OCI-LY3 (cell line): Measurements from ENCODE around the gene ABI2.
"Not testable (repeated sequence)": the region's sequence is repeated elsewhere in the genome, so short reads cannot be mapped to it uniquely, and the experiment has no call there.

Experiments
- H2AFZ ChIP-seq: fragments of 200-600, 300-600 bp; shearing (Covaris generic); 2 replicates; pipeline ENCODE4 v1.6.0; 2014; ENCODE audit warnings: antibody characterized with exemption, low read depth, low read length
- H3K27ac ChIP-seq: fragments of 200-600, 300-600 bp; sonication (generic); 2 replicates; pipeline ENCODE4 v1.5.1; 2014; ENCODE audit warnings: mild to moderate bottlenecking, low read length, moderate library complexity, mixed read lengths
- H3K27me3 ChIP-seq: fragments of 200-600, 300-600 bp; sonication (generic); 2 replicates; pipeline ENCODE4 v1.6.1; 2014; ENCODE audit warnings: low read depth, low read length, mixed read lengths
- H3K36me3 ChIP-seq: fragments of 200-600, 300-600 bp; sonication (generic); replicated peaks from 2 replicates; pipeline ENCODE3; 2014; ENCODE audit warnings: low read depth, low read length, mixed read lengths
- H3K4me1 ChIP-seq: fragments of 300-600, 200-600 bp; sonication (generic); 2 replicates; pipeline ENCODE4 v1.6.1; 2014; ENCODE audit warnings: low read length, mixed read lengths
- H3K4me2 ChIP-seq: fragments of 200-600, 300-600 bp; sonication (generic); 2 replicates; pipeline ENCODE4 v1.6.1; 2014; ENCODE audit warnings: low read length, mixed read lengths
- H3K4me3 ChIP-seq: fragments of 300-600, 200-600 bp; sonication (generic); 2 replicates; pipeline ENCODE4 v1.5.1; 2014; ENCODE audit warnings: antibody characterized with exemption, mild to moderate bottlenecking, low read length, moderate library complexity
- H3K79me2 ChIP-seq: fragments of 300-600, 200-600 bp; shearing (Covaris generic); 2 replicates; pipeline ENCODE4 v1.6.1; 2014; ENCODE audit warnings: mild to moderate bottlenecking, low read length, mixed read lengths
- H3K9ac ChIP-seq: fragments of 300-600, 200-600 bp; shearing (Covaris generic); 2 replicates; pipeline ENCODE4 v1.6.0; 2014; ENCODE audit warnings: mild to moderate bottlenecking, low read length, moderate library complexity
- H3K9me3 ChIP-seq: fragments of 200-600, 300-600 bp; shearing (Covaris generic); 2 replicates; pipeline ENCODE4 v1.6.1; 2014; ENCODE audit warnings: low read length, mixed read lengths; ENCODE audit not compliant: insufficient read depth
- H4K20me1 ChIP-seq: fragments of 200-600, 300-600 bp; sonication (generic); 2 replicates; pipeline ENCODE4 v1.6.1; 2016; ENCODE audit warnings: low read length, mixed read lengths; ENCODE audit not compliant: insufficient read depth
- CTCF ChIP-seq: fragments of 200-600, 300-600 bp; sonication (generic); IDR thresholded peaks from 2 replicates; pipeline ENCODE4 v1.5.1; 2014; ENCODE audit warnings: antibody characterized with exemption, low read length, low read depth
- EZH2phosphoT487 ChIP-seq: fragments of 200-600 bp; shearing (Covaris generic); IDR thresholded peaks from 2 replicates; pipeline ENCODE4 v1.6.1; 2018; ENCODE audit warnings: antibody characterized with exemption, mixed run types, low read depth

ABI2 gene

DNA sequence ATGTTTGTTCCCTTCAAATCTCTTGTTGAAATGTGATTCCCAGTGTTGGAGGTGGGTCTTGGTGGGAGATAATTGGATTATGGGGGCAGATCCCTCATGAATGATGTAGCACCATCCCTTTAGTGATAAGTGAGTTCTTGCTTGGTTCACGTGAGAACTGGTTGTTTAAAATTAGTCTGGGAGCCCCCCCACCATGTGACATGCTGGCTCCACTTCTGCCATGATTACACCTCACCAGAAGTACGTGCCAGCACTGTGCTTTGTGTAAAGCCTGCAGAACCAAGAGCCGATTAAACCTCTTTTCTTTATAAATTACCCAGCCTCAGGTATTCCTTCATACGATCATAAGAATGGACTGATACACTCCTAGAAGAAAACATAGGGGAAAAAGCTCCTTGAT is 10.1 kb downstream of the ABI2 start:
- no peaks in the 10 kb centered on the region for H3K9me3 ChIP-seq
- no peaks in the 10 kb centered on the region for H4K20me1 ChIP-seq
- TF ChIP-seq EZH2phosphoT487, result no peak
- no peak for TF ChIP-seq CTCF
- no peak overlapping the region for H3K4me3 ChIP-seq
- no peaks in the 10 kb centered on the region for H3K4me1 ChIP-seq
- no peaks in the 10 kb centered on the region; the same call in 1 of the 2 replicates for H3K79me2 ChIP-seq
- no peaks in the 10 kb centered on the region for H3K36me3 ChIP-seq
- H3K9ac ChIP-seq, result no peak overlapping the region
- no peaks in the 10 kb centered on the region for H3K27me3 ChIP-seq
- H3K27ac ChIP-seq, result no peak overlapping the region
- H2AFZ ChIP-seq, result no peak overlapping the region
- H3K4me2 ChIP-seq, result no peak overlapping the region

DNA sequence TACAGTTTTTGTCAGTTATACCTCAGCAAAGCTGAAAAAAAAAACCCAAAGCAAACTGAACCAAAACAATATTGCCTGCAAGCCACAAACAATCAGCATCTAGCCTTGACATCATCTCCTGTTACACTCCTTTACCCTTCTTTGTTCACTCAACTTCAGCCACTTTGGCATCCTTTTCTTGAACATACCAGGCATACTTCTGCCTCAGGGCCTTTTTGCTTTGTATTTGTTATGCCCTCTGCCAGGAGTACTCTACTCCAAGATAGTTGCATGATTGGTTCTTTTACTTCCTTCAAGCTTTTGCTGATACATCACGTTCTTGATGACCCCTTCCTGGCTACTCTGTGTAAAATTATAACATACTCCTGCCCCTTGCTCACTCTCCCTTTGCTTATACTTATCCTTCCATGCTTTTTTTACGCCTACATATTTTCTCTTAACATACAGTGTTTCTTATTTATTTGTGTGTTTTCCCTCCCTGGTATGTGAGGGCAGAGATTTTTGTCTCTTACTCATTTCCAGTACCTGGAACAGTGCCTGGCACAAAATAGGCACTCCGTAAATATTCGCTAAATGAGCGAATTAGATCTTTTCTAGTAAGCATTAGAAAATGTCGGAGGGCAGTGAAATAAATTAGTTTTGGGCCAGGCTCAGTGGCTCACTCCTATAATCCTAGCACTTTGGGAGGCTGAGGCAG is 12.7 kb downstream of the ABI2 start:
- TF ChIP-seq EZH2phosphoT487, result no peak
- no peak for TF ChIP-seq CTCF
- Histone ChIP-seq H3K79me2 (no peaks in the 10 kb centered on the region; the same call in 1 of the 2 replicates), H3K9me3 (no peaks in the 10 kb centered on the region), H3K4me1 (no peaks in the 10 kb centered on the region), H3K27ac (no peak overlapping the region), H3K36me3 (no peaks in the 10 kb centered on the region), H3K4me3 (no peak overlapping the region), H4K20me1 (no peaks in the 10 kb centered on the region), H3K27me3 (no peaks in the 10 kb centered on the region), H3K4me2 (no peak overlapping the region), H2AFZ (no peak overlapping the region), H3K9ac (no peak overlapping the region)

DNA sequence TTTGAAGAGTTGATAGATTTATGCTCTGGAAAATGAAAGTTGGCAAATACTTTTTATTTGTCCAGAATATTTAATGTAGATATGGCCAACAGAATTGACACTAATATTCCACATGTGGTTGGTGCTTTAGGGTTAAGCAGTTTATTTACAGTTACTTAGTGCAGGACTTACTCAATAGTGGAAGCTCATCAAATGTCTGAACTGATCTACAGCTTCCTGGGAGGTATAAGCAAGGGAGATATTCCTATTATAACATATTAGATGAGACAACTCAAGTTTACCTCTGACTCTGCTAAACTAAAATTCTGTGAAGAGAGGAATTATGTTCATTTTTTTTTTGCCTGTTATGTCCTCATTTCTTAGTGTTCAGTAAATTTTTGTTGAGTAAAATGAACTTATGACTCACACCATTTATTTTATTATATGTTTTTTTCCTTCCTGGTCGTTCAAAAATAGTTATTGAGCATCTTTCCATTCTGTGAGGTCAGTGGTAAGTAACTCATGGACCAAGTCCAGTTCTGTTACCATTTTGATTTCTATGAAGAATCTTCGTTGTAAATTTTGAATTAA is 13.6 kb downstream of the ABI2 start:
- Histone ChIP-seq H3K79me2 (peaks cover 3% of the 10 kb centered on the region; the same call in 1 of the 2 replicates), H2AFZ (no peak overlapping the region), H3K9me3 (no peaks in the 10 kb centered on the region), H3K27me3 (no peaks in the 10 kb centered on the region), H3K4me3 (no peak overlapping the region), H3K4me2 (no peak overlapping the region), H3K36me3 (no peaks in the 10 kb centered on the region), H4K20me1 (no peaks in the 10 kb centered on the region), H3K27ac (no peak overlapping the region), H3K4me1 (no peaks in the 10 kb centered on the region), H3K9ac (no peak overlapping the region)
- no peak for TF ChIP-seq EZH2phosphoT487
- TF ChIP-seq CTCF, result no peak

DNA sequence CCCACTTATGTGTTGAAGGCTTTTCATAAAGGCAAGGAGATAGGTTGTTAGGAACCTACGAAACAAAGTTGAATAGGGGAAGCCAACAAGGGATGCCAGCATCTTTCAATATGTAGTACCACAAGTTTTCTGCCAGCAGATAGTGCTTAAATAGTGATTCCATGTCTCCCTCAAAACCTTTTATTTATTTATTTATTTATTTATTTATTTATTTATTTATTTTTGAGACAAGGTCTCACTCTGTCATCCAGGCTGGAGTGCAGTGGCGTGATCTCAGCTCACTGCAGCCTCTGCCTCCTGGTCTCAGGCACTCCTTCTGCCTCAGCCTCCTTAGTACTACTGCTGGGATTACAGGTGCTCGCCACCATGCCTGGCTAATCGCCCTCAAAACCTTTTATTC is 14.2 kb downstream of the ABI2 start:
- not testable (repeated sequence) for H3K9ac ChIP-seq, H4K20me1 ChIP-seq, H3K4me2 ChIP-seq, H3K4me1 ChIP-seq, H2AFZ ChIP-seq, H3K36me3 ChIP-seq, H3K27ac ChIP-seq, H3K9me3 ChIP-seq, H3K27me3 ChIP-seq, H3K79me2 ChIP-seq, H3K4me3 ChIP-seq
